ENCODE measurements around the gene ABR.

ABR gene

GRCh38 chr17:1110541-1110861 lies 69.3 kb downstream of the ABR start:
- H3K4me1 ChIP-seq (ENCODE audit: insufficient read depth, poor library complexity, severe bottlenecking): peaks cover 37% of the 10 kb centered on the region
- H3K36me3 ChIP-seq (ENCODE audit: low read depth): no peaks in the 10 kb centered on the region
- DNase-seq (ENCODE audit: low spot score) (no peak), ATAC-seq (ENCODE audit: low read depth) (no peak)
- H3K4me3 ChIP-seq (ENCODE audit: severe bottlenecking): no peak overlapping the region
- no peaks in the 10 kb centered on the region for H3K9me3 ChIP-seq (ENCODE audit: severe bottlenecking)
- H3K27me3 ChIP-seq (ENCODE audit: insufficient read depth, poor library complexity, severe bottlenecking): no peaks in the 10 kb centered on the region
- no peak for TF ChIP-seq CTCF (IDR thresholded peaks at IDR 0.05; ENCODE audit: poor library complexity, severe bottlenecking)
- peak overlapping the region; percentile 86 for H3K27ac ChIP-seq (ENCODE audit: poor library complexity, severe bottlenecking)

DNA sequence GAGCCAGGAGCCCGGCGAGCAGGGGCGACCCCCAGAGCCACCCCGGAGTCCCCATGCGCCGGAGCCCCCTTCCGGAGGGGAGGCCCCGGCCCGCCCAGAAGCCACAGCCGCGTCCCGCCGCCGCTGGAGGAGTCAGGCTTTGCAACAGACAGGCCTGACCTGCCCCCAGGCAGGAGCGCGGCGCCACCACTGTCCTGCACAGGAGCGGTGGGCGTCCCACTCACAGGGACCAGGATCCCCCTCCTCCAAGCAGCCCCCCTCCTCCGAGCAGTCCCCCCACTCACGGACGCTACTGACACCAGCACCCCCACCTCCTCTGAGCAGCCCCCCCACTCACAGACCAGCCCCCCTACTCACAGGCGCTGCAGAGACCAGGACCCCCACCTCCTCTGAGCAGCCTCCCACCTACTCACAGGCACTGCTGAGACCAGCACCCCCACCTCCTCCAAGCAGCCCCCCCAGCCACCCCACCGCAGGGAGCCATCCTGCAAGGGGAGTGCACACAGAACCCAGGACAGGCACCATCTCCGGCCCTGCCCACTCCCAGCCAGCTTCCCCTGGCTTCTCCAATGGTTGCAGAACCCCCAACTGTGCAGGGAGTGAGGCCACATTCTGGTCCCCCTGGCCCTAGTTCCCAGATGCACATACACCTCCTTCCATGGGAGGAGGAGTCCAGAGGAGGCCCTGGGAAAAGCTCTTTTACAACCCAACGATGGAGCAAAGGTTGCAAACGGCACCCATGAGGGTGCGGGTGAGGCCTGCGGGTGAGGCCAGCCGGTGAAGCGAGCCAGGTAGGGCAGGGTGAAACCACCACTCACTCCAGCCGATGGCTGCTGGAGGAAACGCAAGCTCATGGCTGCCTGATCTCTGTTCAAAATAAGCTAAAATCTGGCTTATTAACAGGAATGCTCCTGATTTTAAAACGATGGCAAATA lies 69.9 kb downstream of the ABR start:
- ATAC-seq (ENCODE audit: low read depth) (peak; percentile 23; the same call in 2 of the 3 replicates), DNase-seq (ENCODE audit: low spot score) (no peak)
- Histone ChIP-seq H3K4me1 (ENCODE audit: insufficient read depth, poor library complexity, severe bottlenecking) (peaks cover 30% of the 10 kb centered on the region), H3K4me3 (ENCODE audit: severe bottlenecking) (peak overlapping the region; percentile 67), H3K36me3 (ENCODE audit: low read depth) (no peaks in the 10 kb centered on the region), H3K27me3 (ENCODE audit: insufficient read depth, poor library complexity, severe bottlenecking) (no peaks in the 10 kb centered on the region), H3K9me3 (ENCODE audit: severe bottlenecking) (no peaks in the 10 kb centered on the region), H3K27ac (ENCODE audit: poor library complexity, severe bottlenecking) (peak overlapping the region; percentile 86)
- no peak for TF ChIP-seq CTCF (IDR thresholded peaks at IDR 0.05; ENCODE audit: poor library complexity, severe bottlenecking)

- DNase-seq (ENCODE audit: low spot score) (no peak), ATAC-seq (ENCODE audit: low read depth) (peak; percentile 33)
- H3K9me3 ChIP-seq (ENCODE audit: severe bottlenecking): no peaks in the 10 kb centered on the region
- H3K4me1 ChIP-seq (ENCODE audit: insufficient read depth, poor library complexity, severe bottlenecking): peaks cover 27% of the 10 kb centered on the region
- no peaks in the 10 kb centered on the region for H3K27me3 ChIP-seq (ENCODE audit: insufficient read depth, poor library complexity, severe bottlenecking)
- peak overlapping the region; percentile 86 for H3K27ac ChIP-seq (ENCODE audit: poor library complexity, severe bottlenecking)
- H3K4me3 ChIP-seq (ENCODE audit: severe bottlenecking): peak overlapping the region; percentile 67
- H3K36me3 ChIP-seq (ENCODE audit: low read depth): no peaks in the 10 kb centered on the region
- no peak for TF ChIP-seq CTCF (IDR thresholded peaks at IDR 0.05; ENCODE audit: poor library complexity, severe bottlenecking)
Measured at GRCh38 chr17:1108765-1109605, 70.8 kb downstream of the ABR start.

GRCh38 chr17:1108478-1108764 lies 71.4 kb downstream of the ABR start:
- Histone ChIP-seq H3K27ac (ENCODE audit: poor library complexity, severe bottlenecking) (peak overlapping the region; percentile 86), H3K4me3 (ENCODE audit: severe bottlenecking) (peak overlapping the region; percentile 67), H3K27me3 (ENCODE audit: insufficient read depth, poor library complexity, severe bottlenecking) (no peaks in the 10 kb centered on the region), H3K36me3 (ENCODE audit: low read depth) (no peaks in the 10 kb centered on the region), H3K4me1 (ENCODE audit: insufficient read depth, poor library complexity, severe bottlenecking) (peaks cover 27% of the 10 kb centered on the region), H3K9me3 (ENCODE audit: severe bottlenecking) (no peaks in the 10 kb centered on the region)
- no peak for DNase-seq (ENCODE audit: low spot score)
- peak; percentile 11; the same call in 2 of the 3 replicates for ATAC-seq (ENCODE audit: low read depth)
- no peak for TF ChIP-seq CTCF (IDR thresholded peaks at IDR 0.05; ENCODE audit: poor library complexity, severe bottlenecking)
